OCI-LY3 (cell line): ENCODE measurements around the gene EPHA3.

Experiments used
- CTCF ChIP-seq: fragments of 200-600, 300-600 bp; sonication (generic); IDR thresholded peaks from 2 replicates; pipeline ENCODE4 v1.5.1; 2014; ENCODE audit warnings: antibody characterized with exemption, low read length, low read depth
- EZH2phosphoT487 ChIP-seq: fragments of 200-600 bp; shearing (Covaris generic); IDR thresholded peaks from 2 replicates; pipeline ENCODE4 v1.6.1; 2018; ENCODE audit warnings: antibody characterized with exemption, mixed run types, low read depth

- TF ChIP-seq CTCF (no peak), EZH2phosphoT487 (no peak)
These were observed 364.7 kb downstream of the EPHA3 start for GRCh38 chr3:89472101-89472500.
